ENCODE data around the gene POP7.

DNA sequence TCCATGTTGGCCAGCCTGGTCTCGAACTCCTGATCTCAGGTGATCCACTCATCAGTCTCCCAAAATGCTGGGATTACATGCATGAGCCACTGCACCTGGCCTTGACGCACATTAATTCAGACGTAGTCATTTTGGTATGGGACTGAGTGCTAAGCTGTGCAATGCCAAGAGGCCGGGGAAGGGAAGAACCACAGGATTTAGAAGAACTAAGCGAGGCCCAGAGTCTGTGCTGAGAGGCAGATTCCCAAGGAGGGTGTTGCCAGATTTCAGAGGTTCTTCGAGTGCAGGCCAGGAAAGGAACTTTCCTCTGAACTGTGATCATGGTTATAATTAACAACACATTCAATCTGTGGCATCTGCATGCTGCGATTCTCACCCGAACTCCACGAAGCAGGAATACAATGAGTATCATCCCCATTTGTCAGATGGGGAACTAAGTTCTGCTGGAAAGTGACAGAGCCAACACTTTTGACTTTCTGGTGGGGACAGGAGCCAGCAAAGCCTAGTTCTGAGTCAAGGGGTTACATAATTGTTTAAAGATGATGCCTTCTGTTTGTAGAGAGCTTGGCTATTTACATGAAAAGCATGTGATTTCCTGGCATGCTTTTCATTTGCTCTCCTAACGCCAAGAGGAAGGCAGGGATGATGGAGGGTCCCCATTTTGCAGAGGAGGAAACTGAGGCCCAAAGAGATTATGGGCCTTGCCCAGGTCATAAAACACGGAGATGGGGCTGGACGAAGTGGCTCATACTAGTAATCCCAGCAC is 21.3 kb downstream of the POP7 start:
- TF ChIP-seq POLR2AphosphoS5 (IDR thresholded peaks at IDR 0.05; ENCODE audit: low read depth, low read length), result no peak
- TF ChIP-seq, protein P1, sequence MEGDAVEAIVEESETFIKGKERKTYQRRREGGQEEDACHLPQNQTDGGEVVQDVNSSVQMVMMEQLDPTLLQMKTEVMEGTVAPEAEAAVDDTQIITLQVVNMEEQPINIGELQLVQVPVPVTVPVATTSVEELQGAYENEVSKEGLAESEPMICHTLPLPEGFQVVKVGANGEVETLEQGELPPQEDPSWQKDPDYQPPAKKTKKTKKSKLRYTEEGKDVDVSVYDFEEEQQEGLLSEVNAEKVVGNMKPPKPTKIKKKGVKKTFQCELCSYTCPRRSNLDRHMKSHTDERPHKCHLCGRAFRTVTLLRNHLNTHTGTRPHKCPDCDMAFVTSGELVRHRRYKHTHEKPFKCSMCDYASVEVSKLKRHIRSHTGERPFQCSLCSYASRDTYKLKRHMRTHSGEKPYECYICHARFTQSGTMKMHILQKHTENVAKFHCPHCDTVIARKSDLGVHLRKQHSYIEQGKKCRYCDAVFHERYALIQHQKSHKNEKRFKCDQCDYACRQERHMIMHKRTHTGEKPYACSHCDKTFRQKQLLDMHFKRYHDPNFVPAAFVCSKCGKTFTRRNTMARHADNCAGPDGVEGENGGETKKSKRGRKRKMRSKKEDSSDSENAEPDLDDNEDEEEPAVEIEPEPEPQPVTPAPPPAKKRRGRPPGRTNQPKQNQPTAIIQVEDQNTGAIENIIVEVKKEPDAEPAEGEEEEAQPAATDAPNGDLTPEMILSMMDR (IDR thresholded peaks at IDR 0.05), result no peak
- TF ChIP-seq TCF7L2 (IDR thresholded peaks at IDR 0.05; ENCODE audit: low read depth, low read length), result no peak
- TF ChIP-seq, protein P2, sequence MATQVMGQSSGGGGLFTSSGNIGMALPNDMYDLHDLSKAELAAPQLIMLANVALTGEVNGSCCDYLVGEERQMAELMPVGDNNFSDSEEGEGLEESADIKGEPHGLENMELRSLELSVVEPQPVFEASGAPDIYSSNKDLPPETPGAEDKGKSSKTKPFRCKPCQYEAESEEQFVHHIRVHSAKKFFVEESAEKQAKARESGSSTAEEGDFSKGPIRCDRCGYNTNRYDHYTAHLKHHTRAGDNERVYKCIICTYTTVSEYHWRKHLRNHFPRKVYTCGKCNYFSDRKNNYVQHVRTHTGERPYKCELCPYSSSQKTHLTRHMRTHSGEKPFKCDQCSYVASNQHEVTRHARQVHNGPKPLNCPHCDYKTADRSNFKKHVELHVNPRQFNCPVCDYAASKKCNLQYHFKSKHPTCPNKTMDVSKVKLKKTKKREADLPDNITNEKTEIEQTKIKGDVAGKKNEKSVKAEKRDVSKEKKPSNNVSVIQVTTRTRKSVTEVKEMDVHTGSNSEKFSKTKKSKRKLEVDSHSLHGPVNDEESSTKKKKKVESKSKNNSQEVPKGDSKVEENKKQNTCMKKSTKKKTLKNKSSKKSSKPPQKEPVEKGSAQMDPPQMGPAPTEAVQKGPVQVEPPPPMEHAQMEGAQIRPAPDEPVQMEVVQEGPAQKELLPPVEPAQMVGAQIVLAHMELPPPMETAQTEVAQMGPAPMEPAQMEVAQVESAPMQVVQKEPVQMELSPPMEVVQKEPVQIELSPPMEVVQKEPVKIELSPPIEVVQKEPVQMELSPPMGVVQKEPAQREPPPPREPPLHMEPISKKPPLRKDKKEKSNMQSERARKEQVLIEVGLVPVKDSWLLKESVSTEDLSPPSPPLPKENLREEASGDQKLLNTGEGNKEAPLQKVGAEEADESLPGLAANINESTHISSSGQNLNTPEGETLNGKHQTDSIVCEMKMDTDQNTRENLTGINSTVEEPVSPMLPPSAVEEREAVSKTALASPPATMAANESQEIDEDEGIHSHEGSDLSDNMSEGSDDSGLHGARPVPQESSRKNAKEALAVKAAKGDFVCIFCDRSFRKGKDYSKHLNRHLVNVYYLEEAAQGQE (IDR thresholded peaks at IDR 0.05; ENCODE audit: insufficient read depth in 1 of 2, low read depth in 2 of 2, low read length in 1 of 2), result no peak
